Bronchial epithelial cell (primary cell): Measurements from ENCODE around the gene RBM38. TPM values are rescaled to one million over a fixed set of nuclear protein-coding genes. Genes with fewer than 3 reads are reported as not detected.

Experiments used
- DNase-seq: peaks from one replicate; pipeline ENCODE4 v3.0.0-alpha.2; 2010; ENCODE audit warnings: low read depth
- FAIRE-seq: peaks from 2 replicates; lab custom pipeline; 2011; peaks lifted over from hg19 to GRCh38; lab: Jason Lieb, UNC
- H3K27me3 ChIP-seq: 2 replicates; pipeline ENCODE4 v1.5.1; 2011; ENCODE audit warnings: low read length; ENCODE audit not compliant: control insufficient read depth, insufficient read depth
- H3K36me3 ChIP-seq: 2 replicates; pipeline ENCODE4 v1.5.1; 2011; ENCODE audit warnings: low read length; ENCODE audit not compliant: control insufficient read depth, insufficient read depth
- H3K4me3 ChIP-seq: 2 replicates; pipeline ENCODE4 v1.5.1; 2011; ENCODE audit warnings: mild to moderate bottlenecking, low read depth, low read length, control low read depth
- CTCF ChIP-seq: IDR thresholded peaks from 2 replicates; pipeline ENCODE4 v1.5.1; 2011; ENCODE audit warnings: mild to moderate bottlenecking, moderate library complexity, low read length, control low read depth, inconsistent platforms; ENCODE audit not compliant: insufficient read depth, severe bottlenecking
- total RNA-seq: library from RNA; depleted of rRNA; stranded (reverse); fragments of >200 nt; gene quantifications from 2 replicates; pipeline ENCODE4 v1.2.1, GENCODE V29; 2014

Gene RBM38
- total RNA-seq, 1 donor from 2014 or later: 6.8 TPM

- DNase-seq: no peak
- Histone ChIP-seq H3K27me3 (no peaks in the 10 kb centered on the region), H3K4me3 (no peak overlapping the region), H3K36me3 (no peaks in the 10 kb centered on the region)
- no peak for FAIRE-seq
- no peak for TF ChIP-seq CTCF
Observed at GRCh38 chr20:57386762-57387161, 4.4 kb upstream of the RBM38 start.

GRCh38 chr20:57387463-57387862, 3.7 kb upstream of the RBM38 start:
- FAIRE-seq (no peak), DNase-seq (no peak)
- H3K27me3 ChIP-seq: no peaks in the 10 kb centered on the region
- H3K36me3 ChIP-seq: no peaks in the 10 kb centered on the region
- no peak overlapping the region for H3K4me3 ChIP-seq
- no peak for TF ChIP-seq CTCF

GRCh38 chr20:57387945-57388371, 3.2 kb upstream of the RBM38 start:
- TF ChIP-seq CTCF: no peak
- Histone ChIP-seq H3K4me3 (no peak overlapping the region), H3K27me3 (no peaks in the 10 kb centered on the region), H3K36me3 (no peaks in the 10 kb centered on the region)
- DNase-seq: no peak
- no peak for FAIRE-seq

GRCh38 chr20:57388953-57389694, 2.1 kb upstream of the RBM38 start:
- TF ChIP-seq CTCF: peak; percentile 21
- no peak for FAIRE-seq
- Histone ChIP-seq H3K4me3 (peak overlapping the region; percentile 25), H3K36me3 (peaks cover 5% of the 10 kb centered on the region), H3K27me3 (no peaks in the 10 kb centered on the region)
- peak; percentile 46 for DNase-seq

- no peak for FAIRE-seq
- no peak for DNase-seq
- no peak for TF ChIP-seq CTCF
- peak overlapping the region; percentile 25 for H3K4me3 ChIP-seq
- H3K27me3 ChIP-seq: no peaks in the 10 kb centered on the region
- H3K36me3 ChIP-seq: peaks cover 6% of the 10 kb centered on the region
Observed at GRCh38 chr20:57389695-57390603, 1.2 kb upstream of the RBM38 start.
